ENCODE data around the gene FUT7.

The FUT7 gene

GRCh38 chr9:137031904-137032640 is at the start of gene FUT7:
FUT7 (minus strand) TSS chr9:137032088; CDS start chr9:137031991, 97 bp downstream.
- peak; percentile 40 for DNase-seq

- no peak for DNase-seq
These were observed 48.6 kb upstream of the FUT7 start for GRCh38 chr9:137080260-137081122.

- no peak for DNase-seq
These were observed 47.5 kb upstream of the FUT7 start for GRCh38 chr9:137079401-137079787.

- DNase-seq: no peak
These were observed 47.0 kb upstream of the FUT7 start for GRCh38 chr9:137078701-137079400.

- peak; percentile 50 for DNase-seq
These were observed 46.1 kb upstream of the FUT7 start for GRCh38 chr9:137077758-137078693.

GRCh38 chr9:137077010-137077747 is 45.3 kb upstream of the FUT7 start, which contains the start of gene UAP1L1:
UAP1L1 (plus strand) TSS chr9:137077517; CDS start chr9:137077533, 16 bp downstream.
- peak; percentile 42 for DNase-seq

GRCh38 chr9:137076636-137077009 is 44.7 kb upstream of the FUT7 start:
- DNase-seq: no peak

- no peak for DNase-seq
These were observed 43.4 kb upstream of the FUT7 start for GRCh38 chr9:137075275-137075775.

- DNase-seq: no peak
These were observed 42.9 kb upstream of the FUT7 start for GRCh38 chr9:137074657-137075274.

GRCh38 chr9:137073992-137074399 is 42.1 kb upstream of the FUT7 start:
- DNase-seq: no peak

- DNase-seq: no peak
These were observed 39.4 kb upstream of the FUT7 start for GRCh38 chr9:137071282-137071681.

GRCh38 chr9:137070906-137071275 is 39.0 kb upstream of the FUT7 start:
- DNase-seq: no peak

GRCh38 chr9:137070201-137070905 is 38.5 kb upstream of the FUT7 start, which contains the start of gene SAPCD2:
SAPCD2 (minus strand) TSS chr9:137070557; CDS start chr9:137070460, 97 bp downstream.
- peak; percentile 78 for DNase-seq

- no peak for DNase-seq
These were observed 37.7 kb upstream of the FUT7 start for GRCh38 chr9:137069508-137070091.

- DNase-seq: no peak
These were observed 36.9 kb upstream of the FUT7 start for GRCh38 chr9:137068539-137069507.

- DNase-seq: peak; percentile 86
These were observed 36.1 kb upstream of the FUT7 start for GRCh38 chr9:137067860-137068538.

- DNase-seq: no peak
These were observed 34.4 kb upstream of the FUT7 start for GRCh38 chr9:137066096-137066861.

All from activated gamma-delta T cell treated with Interleukin-2 at 50 U/mL for 16 hours (primary cell).